ENCODE measurements around the gene PPARG. TPM values are rescaled to one million over a fixed set of nuclear protein-coding genes. Genes with fewer than 3 reads are reported as not detected.
A peak's percentile ranks its signal among the peaks of the same experiment; 100 is the strongest.

The PPARG gene
- total RNA-seq, 4 donors from 2014 or later: 26.4 to 46.4 (median 37.4) TPM

- Histone ChIP-seq H3K4me3 (no peak overlapping the region), H3K27me3 (no peaks in the 10 kb centered on the region), H3K9me3 (no peaks in the 10 kb centered on the region), H3K27ac (no peak overlapping the region), H3K36me3 (no peaks in the 10 kb centered on the region), H3K4me1 (no peaks in the 10 kb centered on the region)
- TF ChIP-seq, protein P1, sequence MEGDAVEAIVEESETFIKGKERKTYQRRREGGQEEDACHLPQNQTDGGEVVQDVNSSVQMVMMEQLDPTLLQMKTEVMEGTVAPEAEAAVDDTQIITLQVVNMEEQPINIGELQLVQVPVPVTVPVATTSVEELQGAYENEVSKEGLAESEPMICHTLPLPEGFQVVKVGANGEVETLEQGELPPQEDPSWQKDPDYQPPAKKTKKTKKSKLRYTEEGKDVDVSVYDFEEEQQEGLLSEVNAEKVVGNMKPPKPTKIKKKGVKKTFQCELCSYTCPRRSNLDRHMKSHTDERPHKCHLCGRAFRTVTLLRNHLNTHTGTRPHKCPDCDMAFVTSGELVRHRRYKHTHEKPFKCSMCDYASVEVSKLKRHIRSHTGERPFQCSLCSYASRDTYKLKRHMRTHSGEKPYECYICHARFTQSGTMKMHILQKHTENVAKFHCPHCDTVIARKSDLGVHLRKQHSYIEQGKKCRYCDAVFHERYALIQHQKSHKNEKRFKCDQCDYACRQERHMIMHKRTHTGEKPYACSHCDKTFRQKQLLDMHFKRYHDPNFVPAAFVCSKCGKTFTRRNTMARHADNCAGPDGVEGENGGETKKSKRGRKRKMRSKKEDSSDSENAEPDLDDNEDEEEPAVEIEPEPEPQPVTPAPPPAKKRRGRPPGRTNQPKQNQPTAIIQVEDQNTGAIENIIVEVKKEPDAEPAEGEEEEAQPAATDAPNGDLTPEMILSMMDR (IDR thresholded peaks at IDR 0.05): no peak
- TF ChIP-seq POLR2A (IDR thresholded peaks at IDR 0.05): no peak
- no peak for DNase-seq
Observed at GRCh38 chr3:12349895-12350811, 61.3 kb downstream of the PPARG start.

GRCh38 chr3:12351145-12351544 lies 62.3 kb downstream of the PPARG start:
- no peak overlapping the region for H3K4me3 ChIP-seq
- no peaks in the 10 kb centered on the region for H3K27me3 ChIP-seq
- H3K27ac ChIP-seq: no peak overlapping the region
- TF ChIP-seq POLR2A (IDR thresholded peaks at IDR 0.05): no peak
- TF ChIP-seq, protein P1 (IDR thresholded peaks at IDR 0.05): no peak
- no peaks in the 10 kb centered on the region for H3K36me3 ChIP-seq
- H3K4me1 ChIP-seq: no peaks in the 10 kb centered on the region
- DNase-seq: no peak
- no peaks in the 10 kb centered on the region for H3K9me3 ChIP-seq

GRCh38 chr3:12352253-12352652 lies 63.4 kb downstream of the PPARG start:
- DNase-seq: no peak
- Histone ChIP-seq H3K36me3 (no peaks in the 10 kb centered on the region), H3K9me3 (no peaks in the 10 kb centered on the region), H3K4me3 (no peak overlapping the region), H3K27ac (no peak overlapping the region), H3K4me1 (no peaks in the 10 kb centered on the region), H3K27me3 (no peaks in the 10 kb centered on the region)
- TF ChIP-seq, protein P1 (IDR thresholded peaks at IDR 0.05): no peak
- TF ChIP-seq POLR2A (IDR thresholded peaks at IDR 0.05): no peak

- H3K9me3 ChIP-seq: no peaks in the 10 kb centered on the region
- no peaks in the 10 kb centered on the region for H3K4me1 ChIP-seq
- no peaks in the 10 kb centered on the region for H3K27me3 ChIP-seq
- no peak for DNase-seq
- TF ChIP-seq, protein P1 (IDR thresholded peaks at IDR 0.05): no peak
- no peak for TF ChIP-seq POLR2A (IDR thresholded peaks at IDR 0.05)
- H3K4me3 ChIP-seq: no peak overlapping the region
- no peaks in the 10 kb centered on the region for H3K36me3 ChIP-seq
- H3K27ac ChIP-seq: no peak overlapping the region
Observed at GRCh38 chr3:12352755-12353154, 63.9 kb downstream of the PPARG start.

- no peaks in the 10 kb centered on the region for H3K36me3 ChIP-seq
- TF ChIP-seq, protein P1 (IDR thresholded peaks at IDR 0.05): peak in 1 of 6 experiments; percentile 11
- TF ChIP-seq POLR2A (IDR thresholded peaks at IDR 0.05): no peak
- peak overlapping the region in 1 of 4 donors; percentile 28 for H3K27ac ChIP-seq
- no peaks in the 10 kb centered on the region for H3K4me1 ChIP-seq
- H3K9me3 ChIP-seq: no peaks in the 10 kb centered on the region
- no peaks in the 10 kb centered on the region for H3K27me3 ChIP-seq
- no peak overlapping the region for H3K4me3 ChIP-seq
- DNase-seq: no peak
Observed at GRCh38 chr3:12353796-12354525, 65.1 kb downstream of the PPARG start.

Data from Peyer's patch (tissue), 4 donors.